Keratinocyte (primary cell): ENCODE results near the gene ZNF337.

Source experiments
- EZH2 ChIP-seq: IDR thresholded peaks from one replicate; pipeline ENCODE4 v1.6.1; 2012; ENCODE audit warnings: inconsistent platforms, mild to moderate bottlenecking, low read length, moderate library complexity
- TF ChIP-seq, protein P1 (sequence below), 3 experiments: IDR thresholded peaks in 1 of 3; conservative IDR thresholded peaks in 1 of 3; optimal IDR thresholded peaks in 1 of 3; 2 replicates in 2 of 3; 3 replicates in 1 of 3; pipeline versions ENCODE3 to v1.5.1; 2011; ENCODE audit warnings: low read length in 3 of 3, mild to moderate bottlenecking in 3 of 3, moderate library complexity in 2 of 3, control low read depth in 1 of 3, inconsistent platforms in 1 of 3; ENCODE audit not compliant: insufficient read depth in 2 of 3; ENCODE audit errors: extremely low read depth in 1 of 3

- TF ChIP-seq, protein P1, sequence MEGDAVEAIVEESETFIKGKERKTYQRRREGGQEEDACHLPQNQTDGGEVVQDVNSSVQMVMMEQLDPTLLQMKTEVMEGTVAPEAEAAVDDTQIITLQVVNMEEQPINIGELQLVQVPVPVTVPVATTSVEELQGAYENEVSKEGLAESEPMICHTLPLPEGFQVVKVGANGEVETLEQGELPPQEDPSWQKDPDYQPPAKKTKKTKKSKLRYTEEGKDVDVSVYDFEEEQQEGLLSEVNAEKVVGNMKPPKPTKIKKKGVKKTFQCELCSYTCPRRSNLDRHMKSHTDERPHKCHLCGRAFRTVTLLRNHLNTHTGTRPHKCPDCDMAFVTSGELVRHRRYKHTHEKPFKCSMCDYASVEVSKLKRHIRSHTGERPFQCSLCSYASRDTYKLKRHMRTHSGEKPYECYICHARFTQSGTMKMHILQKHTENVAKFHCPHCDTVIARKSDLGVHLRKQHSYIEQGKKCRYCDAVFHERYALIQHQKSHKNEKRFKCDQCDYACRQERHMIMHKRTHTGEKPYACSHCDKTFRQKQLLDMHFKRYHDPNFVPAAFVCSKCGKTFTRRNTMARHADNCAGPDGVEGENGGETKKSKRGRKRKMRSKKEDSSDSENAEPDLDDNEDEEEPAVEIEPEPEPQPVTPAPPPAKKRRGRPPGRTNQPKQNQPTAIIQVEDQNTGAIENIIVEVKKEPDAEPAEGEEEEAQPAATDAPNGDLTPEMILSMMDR (optimal IDR thresholded peaks at IDR 0.05 in 1 of 3, IDR thresholded peaks at IDR 0.05 in 1 of 3, conservative IDR thresholded peaks at IDR 0.05 in 1 of 3; ENCODE audit: extremely low read depth in 1 of 3, insufficient read depth in 2 of 3, low read length in 3 of 3) = no peak
- no peak for TF ChIP-seq EZH2
Measured at GRCh38 chr20:25744261-25744660, 47.6 kb upstream of the ZNF337 start.
